HepG2 (cell line): Measurements from ENCODE around the gene DHRS12. TPM values are rescaled to one million over a fixed set of nuclear protein-coding genes. Genes with fewer than 3 reads are reported as not detected.
A peak's percentile ranks its signal among the peaks of the same experiment; 100 is the strongest.

Experiments
- ARNTL ChIP-seq: sonication (generic); formaldehyde crosslinking; IDR thresholded peaks from 2 replicates; pipeline ENCODE4 v1.4.0; 2020; ENCODE audit warnings: mild to moderate bottlenecking, missing genetic modification reagents
- CENPT ChIP-seq: sonication (generic); formaldehyde crosslinking; IDR thresholded peaks from 2 replicates; pipeline ENCODE4 v1.8.0; 2022; ENCODE audit warnings: low read depth, mild to moderate bottlenecking, moderate library complexity, missing genetic modification reagents
- IKZF1 ChIP-seq: fragments of 450-650 bp; IDR thresholded peaks from 2 replicates; pipeline ENCODE4 v1.7.1; 2016
- KDM6A ChIP-seq: IDR thresholded peaks from 2 replicates; pipeline ENCODE4 v1.6.1; 2016; ENCODE audit warnings: low read depth
- MLLT10 ChIP-seq: sonication (generic); formaldehyde crosslinking; IDR thresholded peaks from 2 replicates; pipeline ENCODE4 v1.4.0; 2020; ENCODE audit warnings: missing genetic modification reagents
- NR3C1 ChIP-seq: sonication (generic); formaldehyde crosslinking; IDR thresholded peaks from 2 replicates; pipeline ENCODE4 v1.4.0; 2020; ENCODE audit warnings: missing genetic modification reagents
- PAXIP1 ChIP-seq: sonication (generic); formaldehyde crosslinking; conservative IDR thresholded peaks from 2 replicates; pipeline ENCODE4 v1.4.0; 2020; ENCODE audit warnings: mild to moderate bottlenecking, missing genetic modification reagents, moderate library complexity
- POGZ ChIP-seq: sonication (generic); formaldehyde crosslinking; IDR thresholded peaks from 2 replicates; pipeline ENCODE4 v1.4.0; 2020; ENCODE audit warnings: mild to moderate bottlenecking, missing genetic modification reagents
- POLR2A ChIP-seq, 2 experiments: IDR thresholded peaks; 2 replicates each; pipeline ENCODE4 v1.6.1; 2011; ENCODE audit warnings: low read depth in 2 of 2, low read length in 2 of 2, mild to moderate bottlenecking in 1 of 2, moderate library complexity in 1 of 2; ENCODE audit not compliant: insufficient read depth in 1 of 2
- RFX5 ChIP-seq: IDR thresholded peaks from 2 replicates; pipeline ENCODE4 v1.6.1; 2011; ENCODE audit warnings: low read depth, low read length, improper control_type of control experiment
- SP5 ChIP-seq: IDR thresholded peaks from 2 replicates; pipeline ENCODE4 v1.6.1; 2016; ENCODE audit warnings: low read depth, borderline replicate concordance
- ZBTB26 ChIP-seq: IDR thresholded peaks from 2 replicates; pipeline ENCODE4 v1.6.1; 2016; ENCODE audit warnings: missing compliant biosample characterization, missing genetic modification reagents, borderline replicate concordance
- ZGPAT ChIP-seq: IDR thresholded peaks from 2 replicates; pipeline ENCODE4 v1.6.1; 2016; ENCODE audit warnings: mild to moderate bottlenecking
- ZNF740 ChIP-seq: sonication (generic); formaldehyde crosslinking; IDR thresholded peaks from 2 replicates; pipeline ENCODE4 v1.4.0; 2020; ENCODE audit warnings: missing genetic modification reagents
- polyA plus RNA-seq, 8 experiments: library from polyadenylated mRNA; depleted of rRNA in 3 of 8; stranded (reverse) in 7 of 8; unstranded in 1 of 8; fragments of >200 nt; fragmentation: Illumina TruSeq in 4 of 8; extraction: Trizol in 4 of 8; gene quantifications; 2 replicates each; pipeline versions ENCODE4 v1.2.1 to v1.2.3, GENCODE V29; 2011 to 2016; ENCODE audit warnings: low read depth in 4 of 8, missing spikeins in 1 of 8, mixed read lengths in 1 of 8; ENCODE audit not compliant: insufficient read depth in 1 of 8
- total RNA-seq, 5 experiments: library from RNA; depleted of rRNA; stranded (reverse); fragments of >200 nt; fragmentation: Illumina TruSeq; extraction: Trizol; gene quantifications; 2 replicates each; pipeline ENCODE4 v1.2.3, GENCODE V29; 2016; ENCODE audit warnings: low read depth in 1 of 5
- TF ChIP-seq, protein P1 (sequence below): sonication (generic); formaldehyde crosslinking; IDR thresholded peaks from 2 replicates; pipeline ENCODE4 v1.5.1; 2020; ENCODE audit warnings: missing genetic modification reagents, mild to moderate bottlenecking, borderline replicate concordance
- TF ChIP-seq, protein P2 (sequence below): IDR thresholded peaks from 2 replicates; pipeline ENCODE4 v1.6.1; 2012; ENCODE audit warnings: low read length, improper control_type of control experiment

DHRS12 gene
- total and polyA plus RNA-seq, 2 of the 13 experiments (the other 11 are each of a cell fraction or from before 2014, with no cell fraction given) = 7.2 to 8.4 TPM

DNA sequence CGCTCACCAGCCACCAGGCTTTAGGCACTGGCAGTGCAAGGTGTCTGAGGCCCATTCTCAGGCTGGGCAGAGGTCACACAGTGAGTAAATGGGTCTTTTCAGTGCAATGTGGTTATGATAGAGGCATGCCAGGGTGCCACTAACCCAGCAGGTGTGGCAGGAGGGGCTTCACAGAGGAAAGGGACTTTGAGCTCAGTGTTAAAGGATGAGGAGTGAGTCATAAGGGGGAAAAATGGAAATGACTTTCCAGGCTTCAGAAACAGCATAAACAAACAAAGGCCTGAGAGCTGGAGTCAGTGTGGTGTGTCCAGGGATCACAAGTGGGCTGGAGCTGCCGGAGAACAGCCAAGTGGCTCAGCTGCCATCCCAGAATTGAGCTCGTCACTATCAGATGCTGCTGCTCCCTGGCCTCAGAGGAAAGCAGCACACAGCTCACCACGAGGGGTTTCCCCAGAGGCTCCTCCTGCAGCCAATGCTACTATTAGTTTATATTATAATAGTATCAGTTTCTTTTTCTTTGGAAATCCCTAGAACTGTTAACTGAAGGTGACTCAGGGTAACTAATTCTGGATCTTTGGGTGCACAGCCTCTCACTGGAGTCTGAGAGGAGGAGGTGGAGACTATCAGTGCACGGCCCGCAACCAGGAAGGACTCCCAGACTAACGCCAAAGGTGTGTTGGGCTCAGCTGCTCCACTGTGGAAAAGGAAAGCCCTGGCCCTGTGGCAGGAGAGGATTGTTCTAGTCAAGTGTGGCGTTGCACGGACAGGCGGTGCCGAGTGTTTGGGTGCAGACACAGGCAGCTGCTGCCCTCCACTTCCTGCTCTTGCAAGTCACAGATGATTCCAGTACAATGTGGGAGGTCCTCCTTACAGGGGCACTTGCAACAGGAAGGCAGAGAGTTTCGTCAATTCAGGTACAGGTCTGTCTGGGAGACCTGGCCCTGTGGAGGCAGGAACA is 39.5 kb downstream of the DHRS12 start (continued):
- peak; percentile 80 for TF ChIP-seq PAXIP1 (CRISPR knock-in tag)
- no peak for TF ChIP-seq RFX5
- peak in 1 of 2 experiments; percentile 40; a peak in 1 of 4 replicates for TF ChIP-seq POLR2A (IDR thresholded peaks at IDR 0.05; ENCODE audit: insufficient read depth in 1 of 2, low read depth in 2 of 2, low read length in 2 of 2)
- TF ChIP-seq, protein P1, sequence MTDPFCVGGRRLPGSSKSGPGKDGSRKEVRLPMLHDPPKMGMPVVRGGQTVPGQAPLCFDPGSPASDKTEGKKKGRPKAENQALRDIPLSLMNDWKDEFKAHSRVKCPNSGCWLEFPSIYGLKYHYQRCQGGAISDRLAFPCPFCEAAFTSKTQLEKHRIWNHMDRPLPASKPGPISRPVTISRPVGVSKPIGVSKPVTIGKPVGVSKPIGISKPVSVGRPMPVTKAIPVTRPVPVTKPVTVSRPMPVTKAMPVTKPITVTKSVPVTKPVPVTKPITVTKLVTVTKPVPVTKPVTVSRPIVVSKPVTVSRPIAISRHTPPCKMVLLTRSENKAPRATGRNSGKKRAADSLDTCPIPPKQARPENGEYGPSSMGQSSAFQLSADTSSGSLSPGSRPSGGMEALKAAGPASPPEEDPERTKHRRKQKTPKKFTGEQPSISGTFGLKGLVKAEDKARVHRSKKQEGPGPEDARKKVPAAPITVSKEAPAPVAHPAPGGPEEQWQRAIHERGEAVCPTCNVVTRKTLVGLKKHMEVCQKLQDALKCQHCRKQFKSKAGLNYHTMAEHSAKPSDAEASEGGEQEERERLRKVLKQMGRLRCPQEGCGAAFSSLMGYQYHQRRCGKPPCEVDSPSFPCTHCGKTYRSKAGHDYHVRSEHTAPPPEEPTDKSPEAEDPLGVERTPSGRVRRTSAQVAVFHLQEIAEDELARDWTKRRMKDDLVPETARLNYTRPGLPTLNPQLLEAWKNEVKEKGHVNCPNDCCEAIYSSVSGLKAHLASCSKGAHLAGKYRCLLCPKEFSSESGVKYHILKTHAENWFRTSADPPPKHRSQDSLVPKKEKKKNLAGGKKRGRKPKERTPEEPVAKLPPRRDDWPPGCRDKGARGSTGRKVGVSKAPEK (CRISPR knock-in tag) = no peak
- no peak for TF ChIP-seq POGZ
- no peak for TF ChIP-seq IKZF1
- peak; percentile 66 for TF ChIP-seq ZGPAT (CRISPR knock-in tag)
- TF ChIP-seq NR3C1 (CRISPR knock-in tag) = no peak
- TF ChIP-seq SP5 = 0 out of 2 replicates have a peak, but pooled peaks have one; percentile 25
- 0 out of 2 replicates have a peak, but pooled peaks have one; percentile 12 for TF ChIP-seq ZBTB26 (CRISPR knock-in tag)
- no peak for TF ChIP-seq CENPT
- no peak for TF ChIP-seq KDM6A (CRISPR knock-in tag)
- no peak for TF ChIP-seq MLLT10 (CRISPR knock-in tag)
- no peak for TF ChIP-seq ZNF740
- TF ChIP-seq, protein P2, sequence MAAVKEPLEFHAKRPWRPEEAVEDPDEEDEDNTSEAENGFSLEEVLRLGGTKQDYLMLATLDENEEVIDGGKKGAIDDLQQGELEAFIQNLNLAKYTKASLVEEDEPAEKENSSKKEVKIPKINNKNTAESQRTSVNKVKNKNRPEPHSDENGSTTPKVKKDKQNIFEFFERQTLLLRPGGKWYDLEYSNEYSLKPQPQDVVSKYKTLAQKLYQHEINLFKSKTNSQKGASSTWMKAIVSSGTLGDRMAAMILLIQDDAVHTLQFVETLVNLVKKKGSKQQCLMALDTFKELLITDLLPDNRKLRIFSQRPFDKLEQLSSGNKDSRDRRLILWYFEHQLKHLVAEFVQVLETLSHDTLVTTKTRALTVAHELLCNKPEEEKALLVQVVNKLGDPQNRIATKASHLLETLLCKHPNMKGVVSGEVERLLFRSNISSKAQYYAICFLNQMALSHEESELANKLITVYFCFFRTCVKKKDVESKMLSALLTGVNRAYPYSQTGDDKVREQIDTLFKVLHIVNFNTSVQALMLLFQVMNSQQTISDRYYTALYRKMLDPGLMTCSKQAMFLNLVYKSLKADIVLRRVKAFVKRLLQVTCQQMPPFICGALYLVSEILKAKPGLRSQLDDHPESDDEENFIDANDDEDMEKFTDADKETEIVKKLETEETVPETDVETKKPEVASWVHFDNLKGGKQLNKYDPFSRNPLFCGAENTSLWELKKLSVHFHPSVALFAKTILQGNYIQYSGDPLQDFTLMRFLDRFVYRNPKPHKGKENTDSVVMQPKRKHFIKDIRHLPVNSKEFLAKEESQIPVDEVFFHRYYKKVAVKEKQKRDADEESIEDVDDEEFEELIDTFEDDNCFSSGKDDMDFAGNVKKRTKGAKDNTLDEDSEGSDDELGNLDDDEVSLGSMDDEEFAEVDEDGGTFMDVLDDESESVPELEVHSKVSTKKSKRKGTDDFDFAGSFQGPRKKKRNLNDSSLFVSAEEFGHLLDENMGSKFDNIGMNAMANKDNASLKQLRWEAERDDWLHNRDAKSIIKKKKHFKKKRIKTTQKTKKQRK = no peak
- TF ChIP-seq ARNTL (CRISPR knock-in tag) = peak; percentile 66
